Left ventricle myocardium inferior (tissue), 1 donor: ENCODE data around the gene TBC1D16. TPM values are rescaled to one million over a fixed set of nuclear protein-coding genes. Genes with fewer than 3 reads are reported as not detected.

Experiments used
- DNase-seq: peaks from one replicate; pipeline ENCODE4 v3.0.0-alpha.2; 2020
- H3K27ac ChIP-seq: fragments of 200-600 bp; replicated peaks from 2 replicates; pipeline ENCODE4 v1.8.0; 2021
- H3K27me3 ChIP-seq: fragments of 200-600 bp; 2 replicates; pipeline ENCODE4 v1.8.0; 2021; ENCODE audit warnings: low read depth
- H3K36me3 ChIP-seq: fragments of 200-600 bp; 2 replicates; pipeline ENCODE4 v1.8.0; 2021
- H3K4me1 ChIP-seq: fragments of 200-600 bp; 2 replicates; pipeline ENCODE4 v1.8.0; 2021
- H3K4me3 ChIP-seq: fragments of 200-600 bp; 2 replicates; pipeline ENCODE4 v1.8.0; 2021; ENCODE audit warnings: mild to moderate bottlenecking, moderate library complexity
- H3K9me3 ChIP-seq: fragments of 200-600 bp; replicated peaks from 2 replicates; pipeline ENCODE4 v1.8.0; 2021
- CTCF ChIP-seq: fragments of 200-600 bp; IDR thresholded peaks from 2 replicates; pipeline ENCODE4 v1.8.0; 2021; ENCODE audit warnings: antibody characterized with exemption, mild to moderate bottlenecking, borderline replicate concordance
- intact Hi-C: fragments of 100-400 bp; cut with micrococcal nuclease; formaldehyde crosslinking; loops from one replicate; pipeline ENCODE4 v1.11.0; 2022
- total RNA-seq: library from RNA; stranded (reverse); fragmentation: NEBNext Ultra II Directional; extraction: Animal tissue kit (Norgen Biotek cat#: 25700); gene quantifications from one replicate; pipeline ENCODE4 v1.2.1, GENCODE V29; 2021
- donor health status: DM: no; HTN: yes; CAD: no; lungs with severe emphysema.

TBC1D16 gene
- total RNA-seq, 1 donor from 2014 or later, result 15.9 TPM

- no peak for DNase-seq
These were observed 33.5 kb downstream of the TBC1D16 start for GRCh38 chr17:80002070-80002641.

GRCh38 chr17:80000981-80001775, 34.5 kb downstream of the TBC1D16 start:
- intact Hi-C loops, result no loop called here

More at GRCh38 chr17:80002070-80002641, 33.5 kb downstream of the TBC1D16 start:
- Histone ChIP-seq H3K4me3 (no peak overlapping the region), H3K9me3 (no peaks in the 10 kb centered on the region), H3K4me1 (peaks cover 15% of the 10 kb centered on the region), H3K27ac (no peak overlapping the region), H3K27me3 (no peaks in the 10 kb centered on the region), H3K36me3 (no peaks in the 10 kb centered on the region)
- TF ChIP-seq CTCF, result no peak
- intact Hi-C loops, result no loop called here

GRCh38 chr17:80000136-80000535, 35.5 kb downstream of the TBC1D16 start:
- intact Hi-C loops, result no loop called here
- H3K4me3 ChIP-seq, result no peak overlapping the region
- H3K9me3 ChIP-seq, result no peaks in the 10 kb centered on the region
- no peak for TF ChIP-seq CTCF
- H3K4me1 ChIP-seq, result peaks cover 4% of the 10 kb centered on the region
- no peaks in the 10 kb centered on the region for H3K27me3 ChIP-seq
- no peaks in the 10 kb centered on the region for H3K36me3 ChIP-seq
- DNase-seq, result no peak
- no peak overlapping the region for H3K27ac ChIP-seq

More at GRCh38 chr17:80000981-80001775, 34.5 kb downstream of the TBC1D16 start:
- Histone ChIP-seq H3K9me3 (no peaks in the 10 kb centered on the region), H3K4me3 (no peak overlapping the region), H3K4me1 (peaks cover 13% of the 10 kb centered on the region), H3K27ac (no peak overlapping the region), H3K36me3 (no peaks in the 10 kb centered on the region), H3K27me3 (no peaks in the 10 kb centered on the region)
- TF ChIP-seq CTCF, result no peak
- DNase-seq, result no peak

GRCh38 chr17:79997011-79997660, 38.5 kb downstream of the TBC1D16 start:
- Histone ChIP-seq H3K27ac (no peak overlapping the region), H3K36me3 (no peaks in the 10 kb centered on the region), H3K4me3 (no peak overlapping the region), H3K4me1 (peaks cover 27% of the 10 kb centered on the region), H3K27me3 (no peaks in the 10 kb centered on the region), H3K9me3 (no peaks in the 10 kb centered on the region)
- TF ChIP-seq CTCF, result no peak
- no peak for DNase-seq
- intact Hi-C loops, result no loop called here

- Histone ChIP-seq H3K4me3 (no peak overlapping the region), H3K27me3 (no peaks in the 10 kb centered on the region), H3K4me1 (peaks cover 35% of the 10 kb centered on the region), H3K27ac (no peak overlapping the region), H3K36me3 (no peaks in the 10 kb centered on the region), H3K9me3 (no peaks in the 10 kb centered on the region)
- intact Hi-C loops, result no loop called here
- no peak for TF ChIP-seq CTCF
- DNase-seq, result no peak
These were observed 39.4 kb downstream of the TBC1D16 start for GRCh38 chr17:79996291-79996690.
